Breast epithelium (tissue), 4 donors: ENCODE results near the gene MYO6. TPM values are rescaled to one million over a fixed set of nuclear protein-coding genes. Genes with fewer than 3 reads are reported as not detected.
A peak's percentile ranks its signal among the peaks of the same experiment; 100 is the strongest.

ENCODE experiments used
- DNase-seq, 2 donors: peaks; one replicate each; pipeline ENCODE4 v3.0.0-alpha.2; 2019; ENCODE audit warnings: low spot score in 2 of 2
- H3K27ac ChIP-seq, 2 donors: fragments of 200-600 bp; sonication (generic) in 1 of 2; one replicate each; pipeline ENCODE4 v1.5.1; 2016 to 2019; ENCODE audit warnings: mild to moderate bottlenecking in 1 of 2
- H3K27me3 ChIP-seq, 2 donors: fragments of 200-600 bp; sonication (generic) in 1 of 2; one replicate each; pipeline versions ENCODE4 v1.5.1 to v1.6.0; 2017 to 2019; ENCODE audit warnings: control low read depth in 1 of 2, mild to moderate bottlenecking in 1 of 2
- H3K36me3 ChIP-seq: fragments of 200-600 bp; one replicate; pipeline ENCODE4 v1.5.1; 2019
- H3K4me1 ChIP-seq, 2 donors: fragments of 200-600 bp; sonication (generic); one replicate each; pipeline ENCODE4 v1.5.1; 2016 to 2019; ENCODE audit warnings: control low read depth in 1 of 2
- H3K4me3 ChIP-seq, 3 donors: fragments of 200-600 bp; sonication (generic); 1 replicate in 2 of 3; 2 replicates in 1 of 3; pipeline ENCODE4 v1.5.1; 2016 to 2019; ENCODE audit warnings: mild to moderate bottlenecking in 3 of 3, moderate library complexity in 2 of 3
- H3K9me3 ChIP-seq, 2 donors: fragments of 200-600 bp; sonication (generic) in 1 of 2; one replicate each; pipeline ENCODE4 v1.5.1; 2016 to 2019; ENCODE audit warnings: control low read depth in 1 of 2
- CTCF ChIP-seq, 3 donors: fragments of 450-650 bp; IDR thresholded peaks; one replicate each; pipeline ENCODE4 v1.5.1; 2016 to 2017; ENCODE audit warnings: antibody characterized with exemption in 3 of 3, mild to moderate bottlenecking in 3 of 3, moderate library complexity in 3 of 3
- POLR2A ChIP-seq: fragments of 450-650 bp; IDR thresholded peaks from one replicate; pipeline ENCODE4 v1.6.1; 2016; ENCODE audit warnings: antibody characterized with exemption, mild to moderate bottlenecking, moderate library complexity
- POLR2AphosphoS5 ChIP-seq, 3 donors: sonication (generic); formaldehyde crosslinking; IDR thresholded peaks; one replicate each; pipeline ENCODE4 v1.6.1; 2017; ENCODE audit warnings: antibody characterized with exemption in 3 of 3
- intact Hi-C: fragments of 100-400 bp; cut with DNase I; formaldehyde crosslinking; loops from one replicate; pipeline ENCODE4 v1.15.1; 2023; ENCODE audit warnings: low total_unique reads
- total RNA-seq, 3 donors: library from RNA; depleted of rRNA; stranded (reverse); fragments of >200 nt; gene quantifications; one replicate each; pipeline ENCODE4 v1.1.0, GENCODE V29; 2016

MYO6 gene
- total RNA-seq, 3 donors from 2014 or later, result 21.8 to 143 (median 89.5) TPM

GRCh38 chr6:75786152-75786551, 37.1 kb downstream of the MYO6 start:
- Histone ChIP-seq H3K36me3 (no peaks in the 10 kb centered on the region), H3K4me3 (no peak overlapping the region), H3K4me1 (no peaks in the 10 kb centered on the region), H3K9me3 (no peaks in the 10 kb centered on the region), H3K27ac (no peak overlapping the region), H3K27me3 (no peaks in the 10 kb centered on the region)
- TF ChIP-seq CTCF (IDR thresholded peaks at IDR 0.05) (no peak), POLR2AphosphoS5 (IDR thresholded peaks at IDR 0.05) (no peak), POLR2A (no peak)
- no peak for DNase-seq
- intact Hi-C loops, result no loop called here

GRCh38 chr6:75788894-75789293, 39.9 kb downstream of the MYO6 start:
- Histone ChIP-seq H3K9me3 (no peaks in the 10 kb centered on the region), H3K27me3 (no peaks in the 10 kb centered on the region), H3K4me1 (no peaks in the 10 kb centered on the region), H3K36me3 (no peaks in the 10 kb centered on the region), H3K4me3 (no peak overlapping the region), H3K27ac (no peak overlapping the region)
- intact Hi-C loops, result no loop called here
- TF ChIP-seq POLR2A, result no peak
- no peak for TF ChIP-seq POLR2AphosphoS5 (IDR thresholded peaks at IDR 0.05)
- TF ChIP-seq CTCF (IDR thresholded peaks at IDR 0.05), result no peak
- no peak for DNase-seq

- H3K9me3 ChIP-seq, result no peaks in the 10 kb centered on the region
- H3K27ac ChIP-seq, result peak overlapping the region in 1 of 2 donors; percentile 71
- H3K4me3 ChIP-seq, result no peak overlapping the region
- H3K27me3 ChIP-seq, result no peaks in the 10 kb centered on the region
- H3K4me1 ChIP-seq, result no peaks in the 10 kb centered on the region
- intact Hi-C loops, result no loop called here
- no peak for DNase-seq
- no peaks in the 10 kb centered on the region for H3K36me3 ChIP-seq
- TF ChIP-seq POLR2A (no peak), CTCF (IDR thresholded peaks at IDR 0.05) (no peak), POLR2AphosphoS5 (IDR thresholded peaks at IDR 0.05) (no peak)
Measured at GRCh38 chr6:75791881-75792280, 42.8 kb downstream of the MYO6 start.

- Histone ChIP-seq H3K27me3 (no peaks in the 10 kb centered on the region), H3K27ac (peak overlapping the region; percentile 40 to 71), H3K9me3 (no peaks in the 10 kb centered on the region), H3K36me3 (no peaks in the 10 kb centered on the region), H3K4me1 (no peaks in the 10 kb centered on the region), H3K4me3 (peak overlapping the region in 2 of 3 donors; percentile 9 to 32)
- TF ChIP-seq POLR2AphosphoS5 (IDR thresholded peaks at IDR 0.05), result no peak
- no peak for TF ChIP-seq POLR2A
- no peak for TF ChIP-seq CTCF (IDR thresholded peaks at IDR 0.05)
- intact Hi-C loops, result no loop called here
- DNase-seq, result no peak
Measured at GRCh38 chr6:75794351-75794846, 45.4 kb downstream of the MYO6 start.

GRCh38 chr6:75794954-75795739, 46.1 kb downstream of the MYO6 start:
- Histone ChIP-seq H3K36me3 (no peaks in the 10 kb centered on the region), H3K27ac (peak overlapping the region in 1 of 2 donors; percentile 71), H3K9me3 (no peaks in the 10 kb centered on the region), H3K4me3 (peak overlapping the region in 1 of 3 donors; percentile 9), H3K27me3 (no peaks in the 10 kb centered on the region), H3K4me1 (no peaks in the 10 kb centered on the region)
- TF ChIP-seq CTCF (IDR thresholded peaks at IDR 0.05) (no peak), POLR2A (no peak), POLR2AphosphoS5 (IDR thresholded peaks at IDR 0.05) (no peak)
- intact Hi-C loops, result no loop called here
- no peak for DNase-seq
